HepG2 (cell line): ENCODE results near the gene KCNAB3. TPM values are rescaled to one million over a fixed set of nuclear protein-coding genes. Genes with fewer than 3 reads are reported as not detected.

Experiments
- ATAC-seq: fragments of 200-7000 bp; cut with Tn5 transposase; 3 replicates; pipeline ENCODE4 v1.9.1; 2020; ENCODE audit warnings: mild to moderate bottlenecking, moderate library complexity
- BruUV-seq: library from RNA; stranded (reverse); fragments of 400-500 nt; replicated peaks from 2 replicates; lab custom pipeline; 2021; lab: Mats Ljungman, UMichigan
- CTCF ChIA-PET: fragments of 300-600 bp; formaldehyde crosslinking; extraction: SDS; loops from one replicate; lab custom pipeline; 2021; ENCODE audit warnings: low total read pairs, inconsistent platforms, low intra/inter-chr PET ratio; lab: Yijun Ruan, JAX
- POLR2A ChIA-PET: fragments of 350-600 bp; sonication (Branson Sonifier 250); formaldehyde crosslinking; loops from one replicate; lab custom pipeline; 2020; ENCODE audit warnings: antibody characterized with exemption, inconsistent platforms; lab: Yijun Ruan, JAX
- DNase-seq: peaks from one replicate; pipeline ENCODE4 v3.0.0-alpha.2; 2015; ENCODE audit warnings: low spot score
- FAIRE-seq: peaks from 3 replicates; lab custom pipeline; 2011; peaks lifted over from hg19 to GRCh38; lab: Jason Lieb, UNC
- H2AFZ ChIP-seq: one replicate; pipeline ENCODE4 v1.6.1; 2011; ENCODE audit warnings: low read length, inconsistent platforms
- H3K27ac ChIP-seq: fragments of 300-600 bp; 3 replicates; pipeline ENCODE4 v1.8.0; 2011; ENCODE audit warnings: mixed run types, mild to moderate bottlenecking, mixed read lengths, low read length, inconsistent platforms; ENCODE audit not compliant: insufficient read depth; ENCODE audit errors: extremely low read length
- H3K27me3 ChIP-seq, 2 experiments: fragments of 200-600 bp in 1 of 2; 2 replicates in 1 of 2; 3 replicates in 1 of 2; pipeline versions ENCODE4 v1.6.0 to v1.8.0; 2011; ENCODE audit warnings: low read length in 2 of 2, mild to moderate bottlenecking in 2 of 2, moderate library complexity in 2 of 2, inconsistent platforms in 1 of 2; ENCODE audit not compliant: insufficient read depth in 2 of 2, control insufficient read depth in 1 of 2
- H3K36me3 ChIP-seq, 2 experiments: fragments of 200-600 bp in 1 of 2; replicated peaks in 1 of 2; 2 replicates in 1 of 2; 3 replicates in 1 of 2; pipeline versions ENCODE4 v1.5.1 to v1.8.0; 2011; ENCODE audit warnings: low read length in 2 of 2, inconsistent platforms in 1 of 2; ENCODE audit not compliant: insufficient read depth in 2 of 2, control insufficient read depth in 1 of 2
- H3K4me1 ChIP-seq: 2 replicates; pipeline ENCODE4 v1.5.1; 2012; ENCODE audit warnings: low read length, inconsistent platforms; ENCODE audit not compliant: insufficient read depth
- H3K4me2 ChIP-seq: 2 replicates; pipeline ENCODE4 v1.6.0; 2011; ENCODE audit warnings: low read depth, low read length, inconsistent platforms
- H3K4me3 ChIP-seq, 3 experiments: fragments of 200-600 bp in 1 of 3; sonication (generic), shearing (Covaris generic) in 1 of 3; replicated peaks in 1 of 3; 2 replicates each; pipeline ENCODE4 v1.5.1; 2011 to 2016; ENCODE audit warnings: low read length in 3 of 3, inconsistent platforms in 2 of 3, low read depth in 2 of 3, mild to moderate bottlenecking in 2 of 3, control low read depth in 1 of 3, mixed read lengths in 1 of 3; ENCODE audit not compliant: insufficient read depth in 1 of 3
- H3K79me2 ChIP-seq: one replicate; pipeline ENCODE4 v1.6.1; 2011; ENCODE audit warnings: low read length, inconsistent platforms; ENCODE audit not compliant: insufficient read depth
- H3K9ac ChIP-seq: 2 replicates; pipeline ENCODE4 v1.6.0; 2011; ENCODE audit warnings: mild to moderate bottlenecking, low read depth, low read length, inconsistent platforms; ENCODE audit not compliant: insufficient read depth
- H3K9me3 ChIP-seq: 2 replicates; pipeline ENCODE4 v1.5.1; 2012; ENCODE audit warnings: mild to moderate bottlenecking, low read length
- H4K20me1 ChIP-seq: 2 replicates; pipeline ENCODE4 v1.6.0; 2011; ENCODE audit warnings: inconsistent platforms, mild to moderate bottlenecking, low read length, moderate library complexity; ENCODE audit not compliant: insufficient read depth
- CTCF ChIP-seq: sonication (generic); formaldehyde crosslinking; IDR thresholded peaks from 2 replicates; pipeline ENCODE4 v1.5.0; 2020; ENCODE audit warnings: mild to moderate bottlenecking, missing genetic modification reagents, moderate library complexity
- HIVEP1 ChIP-seq: sonication (generic); formaldehyde crosslinking; IDR thresholded peaks from 2 replicates; pipeline ENCODE4 v1.4.0; 2020; ENCODE audit warnings: mild to moderate bottlenecking, missing genetic modification reagents
- KDM6A ChIP-seq: IDR thresholded peaks from 2 replicates; pipeline ENCODE4 v1.6.1; 2016; ENCODE audit warnings: low read depth
- KLF16 ChIP-seq, 2 experiments: sonication (generic) in 1 of 2; formaldehyde crosslinking in 1 of 2; IDR thresholded peaks; 2 replicates each; pipeline versions ENCODE4 v1.6.1 to v1.8.0; 2016 to 2023; ENCODE audit warnings: missing genetic modification reagents in 2 of 2, missing compliant biosample characterization in 1 of 2
- MAFG ChIP-seq: sonication (generic); formaldehyde crosslinking; IDR thresholded peaks from 2 replicates; pipeline ENCODE4 v1.5.1; 2020; ENCODE audit warnings: mild to moderate bottlenecking, missing genetic modification reagents
- MAFK ChIP-seq, 2 experiments: IDR thresholded peaks in 1 of 2; conservative IDR thresholded peaks in 1 of 2; 2 replicates each; pipeline ENCODE4 v1.6.1; 2011; ENCODE audit warnings: improper control_type of control experiment in 2 of 2, low read length in 2 of 2
- RAD21 ChIP-seq: fragments of 450-650 bp; formaldehyde crosslinking; IDR thresholded peaks from 2 replicates; pipeline ENCODE4 v1.5.0; 2020; ENCODE audit warnings: mild to moderate bottlenecking
- SMC3 ChIP-seq: IDR thresholded peaks from 2 replicates; pipeline ENCODE4 v1.6.1; 2011; ENCODE audit warnings: low read length, improper control_type of control experiment
- TEAD3 ChIP-seq: optimal IDR thresholded peaks from 2 replicates; pipeline ENCODE3; 2016; ENCODE audit warnings: borderline replicate concordance
- TFDP1 ChIP-seq: IDR thresholded peaks from 2 replicates; pipeline ENCODE4 v1.6.1; 2016; ENCODE audit warnings: missing compliant biosample characterization, missing genetic modification reagents, borderline replicate concordance
- ZBTB20 ChIP-seq: sonication (generic); formaldehyde crosslinking; IDR thresholded peaks from 2 replicates; pipeline ENCODE4 v1.8.1; 2023; ENCODE audit warnings: missing genetic modification reagents, low read depth, mild to moderate bottlenecking, borderline replicate concordance
- ZBTB34 ChIP-seq: sonication (generic); formaldehyde crosslinking; IDR thresholded peaks from 2 replicates; pipeline ENCODE4 v1.8.0; 2022; ENCODE audit warnings: mild to moderate bottlenecking, missing genetic modification reagents
- ZNF230 ChIP-seq: sonication (generic); formaldehyde crosslinking; IDR thresholded peaks from 2 replicates; pipeline ENCODE4 v1.4.0; 2020; ENCODE audit warnings: mild to moderate bottlenecking, missing genetic modification reagents
- ZNF296 ChIP-seq: sonication (generic); formaldehyde crosslinking; conservative IDR thresholded peaks from 2 replicates; pipeline ENCODE4 v1.5.0; 2020; ENCODE audit warnings: mild to moderate bottlenecking, missing genetic modification reagents
- ZNF34 ChIP-seq: sonication (generic); formaldehyde crosslinking; IDR thresholded peaks from 2 replicates; pipeline ENCODE4 v1.4.0; 2020; ENCODE audit warnings: mild to moderate bottlenecking, missing genetic modification reagents, borderline replicate concordance
- ZNF576 ChIP-seq: sonication (generic); formaldehyde crosslinking; IDR thresholded peaks from 2 replicates; pipeline ENCODE4 v1.4.0; 2020; ENCODE audit warnings: mild to moderate bottlenecking, missing genetic modification reagents
- WGBS: methylation state at CpG from one replicate; pipeline ENCODE4 v1.1.6; 2017; ENCODE audit warnings: low lambda C conversion rate; 5-methylcytosine and 5-hydroxymethylcytosine counted together
- in situ Hi-C: cut with HindIII; loops from 2 replicates; pipeline ENCODE4 v1.10.0; 2017; ENCODE audit warnings: low pct_unique_long_range_greater_than_20kb; ENCODE audit not compliant: extremely low pct_ligation_motif_present
- intact Hi-C: fragments of 100-400 bp; cut with micrococcal nuclease; formaldehyde crosslinking; loops from one replicate; pipeline ENCODE4 v1.10.0; 2022; ENCODE audit not compliant: unreplicated experiment
- polyA plus RNA-seq, 8 experiments: library from polyadenylated mRNA; depleted of rRNA in 3 of 8; stranded (reverse) in 7 of 8; unstranded in 1 of 8; fragments of >200 nt; fragmentation: Illumina TruSeq in 4 of 8; extraction: Trizol in 4 of 8; gene quantifications; 2 replicates each; pipeline versions ENCODE4 v1.2.1 to v1.2.3, GENCODE V29; 2011 to 2016; ENCODE audit warnings: low read depth in 4 of 8, missing spikeins in 1 of 8, mixed read lengths in 1 of 8; ENCODE audit not compliant: insufficient read depth in 1 of 8
- total RNA-seq, 5 experiments: library from RNA; depleted of rRNA; stranded (reverse); fragments of >200 nt; fragmentation: Illumina TruSeq; extraction: Trizol; gene quantifications; 2 replicates each; pipeline ENCODE4 v1.2.3, GENCODE V29; 2016; ENCODE audit warnings: low read depth in 1 of 5

KCNAB3 gene
- total and polyA plus RNA-seq, 2 of the 13 experiments (the other 11 are each of a cell fraction or from before 2014, with no cell fraction given), result 0.29 to 0.88 TPM

- TF ChIP-seq TFDP1 (CRISPR knock-in tag) (no peak), HIVEP1 (CRISPR knock-in tag) (peak; percentile 31; the same call in 1 of the 2 replicates), MAFG (no peak), ZBTB34 (CRISPR knock-in tag) (0 out of 2 replicates have a peak, but pooled peaks have one; percentile 11)
Measured at GRCh38 chr17:7915179-7915610, 14.5 kb downstream of the KCNAB3 start (continued).

- POLR2A ChIA-PET, result interaction anchor here (0.6 to 1.1 kb wide), 2 partner anchors 21 to 76 kb away, joined by 3 read pairs; no protein-coding TSS in a partner anchor
- Histone ChIP-seq H3K9me3 (no peaks in the 10 kb centered on the region), H3K4me3 (no peak overlapping the region), H2AFZ (no peak overlapping the region), H3K27me3 (peaks cover 0 to 3% of the 10 kb centered on the region in 2 experiments; a peak in 1 of 5 replicates), H3K79me2 (no peaks in the 10 kb centered on the region), H3K9ac (no peak overlapping the region), H3K27ac (no peak overlapping the region), H3K36me3 (no peaks in the 10 kb centered on the region), H4K20me1 (no peaks in the 10 kb centered on the region), H3K4me1 (peaks cover 22% of the 10 kb centered on the region), H3K4me2 (no peak overlapping the region)
- 13% methylated on average over 3 of the region's 3 CpGs for WGBS
- intact Hi-C loops, result loop anchor here (1.0 to 5.0 kb wide), 4 partner anchors 72 to 144 kb away; no protein-coding TSS in a partner anchor
- FAIRE-seq (peak; percentile 88), DNase-seq (peak; percentile 77), ATAC-seq (peak; percentile 47)
- in situ Hi-C loops, result loop anchor here (5.0 kb wide), 2 partner anchors 74 to 129 kb away; no protein-coding TSS in a partner anchor
- CTCF ChIA-PET, result interaction anchor here (0.8 to 4.6 kb wide), 5 partner anchors 77 to 170 kb away, joined by 3 to 70 read pairs (median 13); no protein-coding TSS in a partner anchor
- BruUV-seq, result no TSS peak
- TF ChIP-seq CTCF (CRISPR knock-in tag) (peak; percentile 83), TEAD3 (CRISPR knock-in tag) (peak; percentile 14), KDM6A (CRISPR knock-in tag) (no peak), MAFK (conservative IDR thresholded peaks at IDR 0.05 in 1 of 2, IDR thresholded peaks at IDR 0.05 in 1 of 2; ENCODE audit: low read length in 2 of 2) (no peak), SMC3 (peak; percentile 78; the same call in 1 of the 2 replicates), KLF16 (CRISPR knock-in tag; IDR thresholded peaks at IDR 0.05) (0 out of 4 replicates have a peak, but pooled peaks of 1 of the 2 experiments have one; percentile 25), ZNF576 (CRISPR knock-in tag) (no peak), RAD21 (CRISPR knock-in tag) (peak; percentile 76), ZNF34 (CRISPR knock-in tag) (no peak), ZNF296 (CRISPR knock-in tag) (no peak), ZNF230 (CRISPR knock-in tag) (no peak), ZBTB20 (no peak)
Measured at GRCh38 chr17:7912927-7913524, 16.6 kb downstream of the KCNAB3 start.
